Measurements from ENCODE around the gene ARHGAP1.

Gene ARHGAP1

DNA sequence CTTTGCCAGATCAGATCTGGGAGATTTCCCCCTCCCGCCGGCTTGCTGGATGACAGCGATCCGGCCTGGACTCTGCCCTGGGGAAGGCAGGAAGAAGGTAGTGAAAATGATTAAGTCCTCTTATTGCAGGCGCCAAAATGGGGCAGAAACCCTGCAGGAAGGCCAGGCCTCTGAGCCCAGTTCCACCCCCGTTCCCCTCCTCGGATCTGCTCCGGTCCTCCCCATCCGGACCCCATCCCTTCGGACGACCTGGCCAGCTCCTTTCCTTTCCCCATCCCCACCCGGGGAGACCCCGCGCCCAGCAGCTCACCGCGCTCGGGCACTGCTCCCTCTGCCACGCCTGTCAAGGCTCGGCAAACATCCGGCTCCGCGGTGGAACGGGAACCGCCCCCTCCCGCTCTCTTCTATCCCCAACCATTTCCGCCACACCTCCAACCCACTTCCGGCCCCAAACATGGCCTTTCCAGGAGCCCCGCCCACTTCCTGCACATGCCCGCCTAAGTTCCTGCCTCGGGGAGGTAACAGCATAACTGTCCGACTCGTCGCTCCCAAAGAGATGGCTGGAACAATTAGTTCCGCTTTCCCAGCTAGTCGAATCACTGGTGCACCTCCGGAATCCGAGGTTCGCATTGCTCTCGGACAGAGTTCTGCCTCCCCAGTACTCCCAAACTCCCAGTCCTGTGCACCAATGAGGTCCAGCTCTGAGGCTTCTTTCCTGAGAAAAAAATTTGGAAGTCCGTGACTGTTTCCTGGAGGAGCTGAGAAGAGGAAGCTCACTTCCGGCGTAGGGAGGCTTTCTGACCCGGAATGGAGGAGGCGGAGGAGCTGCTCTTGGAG, at the start of gene ARHGAP1, which contains the start of gene ZNF408:
TSS of gene ARHGAP1 (minus strand) at position 379 of the 837 bp plus-strand sequence. CDS start 4,512 bp downstream, outside the sequence.
TSS of gene ZNF408 (plus strand) at position 791 of the 837 bp plus-strand sequence. CDS start at position 808, 17 bp downstream.
- peak; percentile 89 for DNase-seq (ENCODE audit: low read depth, low spot score)

DNA sequence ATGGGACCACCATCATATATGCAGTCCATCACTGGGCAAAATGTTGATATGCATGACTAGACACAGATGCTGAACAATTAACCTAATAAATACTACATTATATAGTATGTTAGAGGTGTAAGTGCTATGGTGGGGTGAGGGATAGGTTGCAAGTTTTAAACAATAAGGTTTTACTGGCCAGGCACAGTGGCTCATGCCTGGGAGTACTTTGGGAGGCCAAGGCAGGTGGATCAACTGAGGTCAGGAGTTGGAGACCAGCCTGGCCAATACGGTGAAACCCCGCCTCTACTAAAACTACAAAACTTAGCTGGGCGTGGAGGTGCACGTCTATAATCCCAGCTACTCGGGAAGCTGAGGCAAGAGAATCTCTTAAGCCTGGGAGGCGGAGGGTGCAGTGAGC, 46.7 kb upstream of the ARHGAP1 start:
- no peak for DNase-seq (ENCODE audit: low read depth, low spot score)

DNA sequence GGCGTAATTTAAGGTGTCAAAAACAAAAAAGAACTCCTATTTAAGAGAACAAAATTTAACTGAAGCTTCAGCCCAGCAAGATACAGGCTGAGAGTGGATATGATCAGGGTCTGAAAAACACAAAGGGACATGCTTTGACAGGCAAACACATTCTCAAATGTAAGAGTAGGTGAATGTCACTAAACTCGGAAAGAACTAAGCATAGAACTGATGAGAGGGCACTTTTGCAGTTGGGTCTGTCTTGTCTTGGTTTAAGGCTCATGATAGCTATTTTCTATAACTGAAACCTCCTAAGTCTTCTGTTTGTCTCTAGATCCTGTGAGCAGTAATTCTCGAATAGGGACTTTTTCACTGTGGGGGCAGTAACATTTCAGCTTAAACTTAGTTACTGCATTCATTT, 45.6 kb upstream of the ARHGAP1 start:
- DNase-seq (ENCODE audit: low read depth, low spot score) = no peak

GRCh38 chr11:46745328-46745727, 44.9 kb upstream of the ARHGAP1 start:
- DNase-seq (ENCODE audit: low read depth, low spot score) = no peak

DNA sequence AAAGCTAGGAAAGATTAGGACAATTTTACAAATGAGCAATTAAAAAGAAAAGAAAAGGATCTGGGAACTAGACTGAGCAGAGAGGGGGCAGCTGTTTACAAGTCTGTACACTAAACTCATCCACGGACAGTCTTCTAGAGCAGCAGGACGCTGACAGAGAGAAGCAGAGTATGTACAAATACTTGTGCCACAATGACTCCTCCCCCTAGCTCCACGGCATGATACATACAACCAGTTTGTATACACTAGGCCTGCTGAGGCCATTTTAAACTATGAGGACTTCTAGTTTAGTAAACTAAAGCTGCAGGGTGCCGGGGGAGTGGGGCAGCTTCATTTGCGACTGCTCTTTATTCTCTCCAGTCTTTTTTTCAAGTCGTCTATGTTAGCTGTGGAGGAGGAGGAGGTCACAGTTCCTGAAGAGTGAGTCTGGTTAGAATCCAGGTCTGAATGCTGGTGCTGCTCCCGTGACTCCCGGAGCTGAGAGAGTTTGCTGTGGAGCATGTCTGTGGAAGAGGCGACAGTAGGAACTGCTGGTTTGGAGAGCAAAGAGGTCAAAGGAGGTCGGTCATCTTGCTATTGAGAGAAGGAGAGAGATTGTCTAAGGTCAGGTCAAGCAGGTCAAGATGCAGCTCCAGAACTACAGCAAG, 43.4 kb upstream of the ARHGAP1 start:
- DNase-seq (ENCODE audit: low read depth, low spot score) = no peak

- no peak for DNase-seq (ENCODE audit: low read depth, low spot score)
Measured at GRCh38 chr11:46743043-46743442, 42.6 kb upstream of the ARHGAP1 start.

- DNase-seq (ENCODE audit: low read depth, low spot score) = no peak
Measured at GRCh38 chr11:46741600-46742484, 41.4 kb upstream of the ARHGAP1 start.

DNA sequence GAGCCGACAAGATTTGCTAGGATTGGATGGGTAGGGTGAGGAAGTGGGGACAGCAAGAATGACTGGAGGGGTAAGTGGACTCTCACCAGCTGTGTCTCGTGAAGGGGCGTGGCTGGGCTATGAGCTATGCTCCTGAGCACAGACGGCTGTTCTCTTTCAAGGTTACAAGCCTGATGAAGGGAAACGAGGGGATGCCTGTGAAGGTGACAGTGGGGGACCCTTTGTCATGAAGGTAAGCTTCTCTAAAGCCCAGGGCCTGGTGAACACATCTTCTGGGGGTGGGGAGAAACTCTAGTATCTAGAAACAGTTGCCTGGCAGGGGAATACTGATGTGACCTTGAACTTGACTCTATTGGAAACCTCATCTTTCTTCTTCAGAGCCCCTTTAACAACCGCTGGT, 38.5 kb upstream of the ARHGAP1 start:
- DNase-seq (ENCODE audit: low read depth, low spot score) = no peak

DNA sequence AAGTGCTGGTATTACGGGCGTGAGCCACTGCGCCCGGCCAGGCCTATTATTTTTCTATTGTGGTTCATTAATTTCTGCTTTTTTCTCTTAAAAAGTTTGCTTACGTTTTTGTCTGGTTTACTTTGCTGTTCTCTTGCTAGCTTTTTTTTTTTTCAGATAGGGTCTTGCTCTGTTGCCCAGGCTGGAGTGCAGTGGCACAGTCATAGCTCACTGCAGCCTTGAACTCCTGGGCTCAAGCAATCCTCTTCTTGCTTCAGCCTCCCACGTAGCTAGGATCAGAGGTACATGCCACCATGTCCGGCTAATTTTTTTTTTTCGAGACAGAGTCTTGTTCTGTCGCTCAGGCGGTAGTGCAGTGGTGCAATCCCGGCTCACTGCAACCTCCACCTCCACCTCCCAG, 37.3 kb upstream of the ARHGAP1 start:
- no peak for DNase-seq (ENCODE audit: low read depth, low spot score)

DNA sequence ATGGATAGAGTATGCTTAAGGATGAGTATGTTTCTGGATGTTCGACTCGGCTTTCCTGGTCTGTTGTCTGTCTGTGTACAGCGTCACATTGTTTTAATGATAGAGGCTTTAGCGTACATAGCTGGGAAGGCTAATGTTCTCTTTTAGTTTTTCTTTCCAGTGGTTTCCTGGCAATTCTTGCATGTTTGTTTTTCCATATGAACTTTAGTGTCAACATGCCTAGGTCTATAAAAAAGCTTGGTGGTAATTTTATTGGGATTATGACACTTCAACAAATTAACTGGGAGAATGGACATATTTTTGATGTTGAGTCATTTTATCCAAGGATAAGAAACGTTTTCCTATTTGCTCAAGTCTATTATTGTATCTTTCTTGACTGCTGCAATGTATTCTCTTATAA, 36.2 kb upstream of the ARHGAP1 start:
- DNase-seq (ENCODE audit: low read depth, low spot score) = no peak

DNA sequence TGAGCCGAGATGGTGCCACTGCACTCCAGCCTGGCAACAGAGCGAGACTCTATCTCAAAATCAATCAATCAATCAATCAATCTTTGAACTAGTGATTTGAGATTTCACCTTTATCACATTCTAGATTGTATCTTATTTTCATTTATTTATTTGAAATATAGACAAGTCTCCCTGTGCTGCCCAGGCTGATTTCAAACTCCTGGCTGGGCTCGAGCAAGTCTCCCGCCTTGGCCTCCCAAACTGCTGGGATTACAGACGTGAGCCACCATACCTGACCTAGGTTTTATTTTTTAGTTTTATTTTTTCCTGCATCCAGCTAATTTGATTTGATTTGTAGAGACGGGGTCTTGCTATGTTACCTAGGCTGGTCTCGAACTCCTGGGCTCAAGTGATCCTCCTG, 35.7 kb upstream of the ARHGAP1 start:
- DNase-seq (ENCODE audit: low read depth, low spot score) = no peak

GRCh38 chr11:46733234-46733633, 32.8 kb upstream of the ARHGAP1 start:
- no peak for DNase-seq (ENCODE audit: low read depth, low spot score)

DNA sequence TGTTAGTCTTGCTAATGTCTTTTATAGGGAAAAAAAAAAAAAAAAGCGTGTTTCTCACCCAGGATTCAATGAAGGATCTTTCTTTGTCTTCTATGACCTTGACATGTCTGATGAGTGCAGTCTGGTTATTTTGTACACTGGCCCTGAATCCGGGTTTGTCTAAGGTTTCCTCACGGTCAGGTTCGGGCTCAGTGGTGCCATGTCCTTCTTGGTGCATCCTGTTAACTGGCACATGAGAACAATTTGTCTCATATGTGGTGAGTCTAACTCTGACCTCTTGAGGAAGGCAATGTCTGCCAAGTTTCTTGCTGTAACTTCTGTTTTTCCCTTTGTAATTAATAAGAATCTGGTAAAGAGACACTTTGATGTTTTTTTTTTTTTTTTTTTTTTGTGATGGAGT, 31.1 kb upstream of the ARHGAP1 start:
- no peak for DNase-seq (ENCODE audit: low read depth, low spot score)

DNA sequence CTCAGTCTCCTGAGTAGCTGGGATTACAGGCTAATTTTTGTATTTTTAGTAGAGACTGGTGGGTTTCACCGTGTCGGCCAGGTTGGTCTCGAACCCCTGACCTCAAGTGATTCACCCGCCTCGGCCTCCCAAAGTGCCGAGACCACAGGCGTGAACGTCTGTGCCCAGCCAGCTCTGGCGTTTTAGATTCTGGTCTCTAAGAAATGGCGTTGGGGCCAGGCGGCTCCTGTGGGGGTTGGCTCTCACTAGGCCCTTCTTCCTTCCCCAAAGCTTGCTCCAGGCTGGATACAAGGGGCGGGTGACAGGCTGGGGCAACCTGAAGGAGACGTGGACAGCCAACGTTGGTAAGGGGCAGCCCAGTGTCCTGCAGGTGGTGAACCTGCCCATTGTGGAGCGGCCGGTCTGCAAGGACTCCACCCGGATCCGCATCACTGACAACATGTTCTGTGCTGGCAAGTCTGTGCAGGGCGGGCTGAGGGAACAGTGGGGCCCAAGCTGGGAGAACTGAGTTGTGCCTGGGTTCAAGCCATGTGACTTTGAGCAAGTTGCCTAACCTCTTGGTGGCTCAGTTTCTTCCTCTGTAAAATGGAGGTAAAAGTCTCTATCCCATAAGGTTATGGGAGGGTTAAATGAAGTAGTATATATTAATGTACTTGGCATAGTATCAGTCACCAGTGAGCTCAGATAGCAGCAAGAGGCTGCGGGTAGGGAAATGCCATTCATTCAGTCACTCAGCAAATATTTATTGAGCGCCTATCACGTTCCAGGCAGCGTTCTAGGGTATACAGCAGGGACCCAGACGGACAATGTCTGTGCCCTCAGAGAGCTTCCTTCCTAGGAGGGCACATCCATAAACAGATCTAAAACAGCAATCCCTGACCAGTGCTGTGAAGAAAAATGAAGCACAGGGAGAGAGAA, 28.9 kb upstream of the ARHGAP1 start:
- DNase-seq (ENCODE audit: low read depth, low spot score) = no peak

DNA sequence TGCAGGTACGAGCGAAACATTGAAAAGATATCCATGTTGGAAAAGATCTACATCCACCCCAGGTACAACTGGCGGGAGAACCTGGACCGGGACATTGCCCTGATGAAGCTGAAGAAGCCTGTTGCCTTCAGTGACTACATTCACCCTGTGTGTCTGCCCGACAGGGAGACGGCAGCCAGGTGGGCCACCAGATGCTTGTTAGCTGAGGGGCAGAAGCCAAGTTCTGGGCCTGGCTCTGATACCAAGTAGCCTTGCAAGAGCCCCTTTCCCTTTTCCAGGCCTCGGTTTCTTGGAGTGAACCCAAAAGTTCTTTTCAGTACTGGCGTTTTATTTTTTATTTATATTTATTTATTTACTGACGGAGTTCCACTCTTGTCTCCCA, 28.2 kb upstream of the ARHGAP1 start:
- no peak for DNase-seq (ENCODE audit: low read depth, low spot score)

DNA sequence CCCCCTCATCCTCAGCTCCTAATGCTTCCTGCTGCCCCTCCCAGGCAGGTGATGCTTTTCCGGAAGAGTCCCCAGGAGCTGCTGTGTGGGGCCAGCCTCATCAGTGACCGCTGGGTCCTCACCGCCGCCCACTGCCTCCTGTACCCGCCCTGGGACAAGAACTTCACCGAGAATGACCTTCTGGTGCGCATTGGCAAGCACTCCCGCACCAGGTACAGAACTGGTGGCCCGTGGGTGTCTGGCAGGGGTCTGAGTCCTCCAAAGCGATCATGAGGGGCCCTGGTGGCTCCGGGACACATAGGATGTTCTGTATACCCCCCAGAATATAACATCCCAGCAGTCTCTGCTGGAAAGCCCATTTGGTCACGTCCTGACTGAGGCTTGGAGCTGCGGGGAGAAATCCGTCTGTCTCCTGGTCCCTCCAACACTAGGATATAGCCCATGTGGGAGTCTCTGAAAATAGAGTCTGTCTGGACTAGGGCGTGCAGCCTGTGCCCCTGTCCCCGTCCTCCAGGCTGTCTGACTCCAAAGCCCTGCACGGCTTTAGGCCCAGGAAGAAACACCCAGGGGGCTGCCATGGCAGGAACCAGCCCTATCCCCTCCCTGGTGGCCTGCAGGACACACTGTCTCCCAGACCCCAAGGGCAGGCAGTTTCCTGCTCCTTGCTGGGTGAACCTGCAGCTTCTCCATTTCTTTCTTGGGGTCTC, 27.7 kb upstream of the ARHGAP1 start:
- no peak for DNase-seq (ENCODE audit: low read depth, low spot score)

DNA sequence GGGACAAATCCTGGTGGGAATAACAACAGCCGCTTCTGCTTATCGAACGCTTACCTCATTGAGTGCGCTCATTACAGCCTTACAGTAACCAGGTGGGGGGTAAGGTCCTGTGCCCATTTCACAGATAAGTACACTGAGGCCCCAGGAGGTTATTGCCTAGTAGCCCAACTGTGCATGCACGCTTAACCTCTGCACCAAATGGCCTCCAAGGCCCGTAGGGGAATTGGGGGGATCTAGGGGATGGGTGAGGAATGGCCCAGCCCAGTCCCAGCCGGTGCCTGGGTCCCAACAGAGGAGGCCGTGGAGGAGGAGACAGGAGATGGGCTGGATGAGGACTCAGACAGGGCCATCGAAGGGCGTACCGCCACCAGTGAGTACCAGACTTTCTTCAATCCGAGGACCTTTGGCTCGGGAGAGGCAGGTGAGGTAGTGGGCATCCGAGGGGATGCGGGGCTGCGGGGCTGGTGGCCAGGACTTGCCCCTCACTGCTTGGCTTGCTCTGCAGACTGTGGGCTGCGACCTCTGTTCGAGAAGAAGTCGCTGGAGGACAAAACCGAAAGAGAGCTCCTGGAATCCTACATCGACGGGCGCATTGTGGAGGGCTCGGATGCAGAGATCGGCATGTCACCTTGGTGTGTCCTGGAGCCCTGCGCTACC, 25.9 kb upstream of the ARHGAP1 start:
- no peak for DNase-seq (ENCODE audit: low read depth, low spot score)

DNA sequence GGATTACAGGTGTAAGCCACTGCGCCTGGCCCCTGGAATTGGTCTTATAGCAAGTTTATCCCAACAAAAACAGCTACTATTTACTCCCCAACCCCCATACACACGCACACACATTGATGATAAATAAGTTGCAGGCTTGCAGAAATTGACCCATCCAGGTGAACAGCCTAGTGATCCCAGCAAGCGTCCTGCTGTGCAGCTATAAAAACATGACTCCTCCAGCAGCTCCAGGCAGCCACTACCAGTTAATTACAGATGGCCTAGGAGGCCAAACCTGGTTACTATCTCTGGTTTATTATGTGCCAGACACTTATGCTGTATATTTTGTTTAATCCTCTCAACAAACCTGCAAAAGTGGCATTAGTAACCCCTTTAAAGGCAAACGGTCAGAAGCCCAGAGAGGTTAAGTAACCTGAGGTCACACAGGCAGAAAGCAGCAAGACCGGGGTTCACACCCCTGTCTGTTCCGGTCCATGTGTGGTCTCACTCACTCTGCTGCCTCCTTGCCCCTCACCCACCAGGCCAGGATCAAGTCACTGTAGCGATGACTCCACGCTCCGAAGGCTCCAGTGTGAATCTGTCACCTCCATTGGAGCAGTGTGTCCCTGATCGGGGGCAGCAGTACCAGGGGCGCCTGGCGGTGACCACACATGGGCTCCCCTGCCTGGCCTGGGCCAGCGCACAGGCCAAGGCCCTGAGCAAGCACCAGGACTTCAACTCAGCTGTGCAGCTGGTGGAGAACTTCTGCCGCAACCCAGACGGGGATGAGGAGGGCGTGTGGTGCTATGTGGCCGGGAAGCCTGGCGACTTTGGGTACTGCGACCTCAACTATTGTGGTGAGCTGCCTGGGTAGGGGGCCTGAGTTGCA, 25.2 kb upstream of the ARHGAP1 start:
- no peak for DNase-seq (ENCODE audit: low read depth, low spot score)

DNA sequence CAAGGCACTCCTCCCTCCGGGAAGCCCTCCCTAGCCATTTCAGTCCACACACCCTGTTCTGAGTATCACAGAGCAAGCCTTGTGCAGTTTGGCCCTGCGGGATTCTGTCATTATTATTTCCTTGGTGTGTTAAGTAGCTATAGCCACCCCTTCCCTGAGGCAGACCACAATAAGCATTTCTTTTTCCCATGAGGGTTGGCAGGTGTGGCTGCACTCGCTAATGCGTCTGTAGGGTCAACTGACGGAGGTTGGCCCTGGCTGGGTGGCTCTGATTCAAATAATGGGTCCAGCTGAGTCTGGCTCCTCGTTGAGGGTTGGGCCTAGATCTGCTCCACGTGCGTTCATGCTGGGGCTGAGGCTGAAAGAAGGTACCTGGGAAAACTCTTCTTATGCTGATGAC, 23.7 kb upstream of the ARHGAP1 start:
- no peak for DNase-seq (ENCODE audit: low read depth, low spot score)
